ENCODE results near the gene TXNDC12.

GRCh38 chr1:52022133-52022532, 32.9 kb downstream of the TXNDC12 start:
- TF ChIP-seq POLR2A (IDR thresholded peaks at IDR 0.05; ENCODE audit: extremely low read depth, insufficient read length) (no peak), CTCF (IDR thresholded peaks at IDR 0.05; ENCODE audit: low read depth, low read length) (no peak), MYC (IDR thresholded peaks at IDR 0.05; ENCODE audit: low read depth, low read length) (no peak), MAX (IDR thresholded peaks at IDR 0.05; ENCODE audit: low read depth, low read length) (no peak)
